Lower leg skin (tissue), 3 donors: ENCODE data around the gene SASH1.

Source experiments
- CTCF ChIP-seq, 3 donors: fragments of 450-650 bp; IDR thresholded peaks; one replicate each; pipeline ENCODE4 v1.5.1; 2016; ENCODE audit warnings: antibody characterized with exemption in 3 of 3, mild to moderate bottlenecking in 3 of 3, moderate library complexity in 2 of 3
- POLR2A ChIP-seq, 2 donors: fragments of 450-650 bp; IDR thresholded peaks; one replicate each; pipeline ENCODE4 v1.6.1; 2016 to 2017; ENCODE audit warnings: antibody characterized with exemption in 2 of 2, mild to moderate bottlenecking in 1 of 2, moderate library complexity in 1 of 2

GRCh38 chr6:148593130-148593812 lies 250.6 kb downstream of the SASH1 start:
- TF ChIP-seq POLR2A (IDR thresholded peaks at IDR 0.05) (no peak), CTCF (IDR thresholded peaks at IDR 0.05) (no peak)
